ENCODE data around the gene CYP4F22.
A peak's percentile ranks its signal among the peaks of the same experiment; 100 is the strongest.
"Not testable (repeated sequence)": the region's sequence is repeated elsewhere in the genome, so short reads cannot be mapped to it uniquely, and the experiment has no call there.

The CYP4F22 gene

GRCh38 chr19:15479391-15480345 is 28.7 kb upstream of the CYP4F22 start, which contains the start of gene PGLYRP2:
PGLYRP2 (minus strand) TSS chr19:15479501; CDS start chr19:15479371, 130 bp downstream.
- TF ChIP-seq CTCF (IDR thresholded peaks at IDR 0.05; ENCODE audit: borderline replicate concordance, insufficient read depth, low read depth, low read length): 0 out of 2 replicates have a peak, but pooled peaks have one; percentile 5
- no peak within 1 kb of the TSS for H3K4me3 ChIP-seq (ENCODE audit: low read depth, low read length)

GRCh38 chr19:15480996-15481395 is 27.3 kb upstream of the CYP4F22 start:
- not testable (repeated sequence) for H3K4me3 ChIP-seq (ENCODE audit: low read depth, low read length)

GRCh38 chr19:15485768-15486167 is 22.6 kb upstream of the CYP4F22 start:
- not testable (repeated sequence) for H3K4me3 ChIP-seq (ENCODE audit: low read depth, low read length)

- H3K4me3 ChIP-seq (ENCODE audit: low read depth, low read length): no peak overlapping the region
- no peak for TF ChIP-seq CTCF (IDR thresholded peaks at IDR 0.05; ENCODE audit: borderline replicate concordance, insufficient read depth, low read depth, low read length)
Observed at GRCh38 chr19:15487038-15487437, 21.3 kb upstream of the CYP4F22 start.

GRCh38 chr19:15488489-15489226 is 19.7 kb upstream of the CYP4F22 start:
- TF ChIP-seq CTCF (IDR thresholded peaks at IDR 0.05; ENCODE audit: borderline replicate concordance, insufficient read depth, low read depth, low read length): no peak
- no peak overlapping the region for H3K4me3 ChIP-seq (ENCODE audit: low read depth, low read length)

- no peak for TF ChIP-seq CTCF (IDR thresholded peaks at IDR 0.05; ENCODE audit: borderline replicate concordance, insufficient read depth, low read depth, low read length)
- no peak overlapping the region for H3K4me3 ChIP-seq (ENCODE audit: low read depth, low read length)
Observed at GRCh38 chr19:15495151-15495550, 13.2 kb upstream of the CYP4F22 start.

GRCh38 chr19:15498156-15498858 is 10.0 kb upstream of the CYP4F22 start:
- no peak for TF ChIP-seq CTCF (IDR thresholded peaks at IDR 0.05; ENCODE audit: borderline replicate concordance, insufficient read depth, low read depth, low read length)
- H3K4me3 ChIP-seq (ENCODE audit: low read depth, low read length): no peak overlapping the region

Data from GM12875 (cell line).